SU-DHL-6 (cell line): Measurements from ENCODE around the gene ZBTB38.

Experiments used
- H2AFZ ChIP-seq: fragments of 200-600 bp; sonication (generic); 2 replicates; pipeline ENCODE4 v1.6.1; 2014; ENCODE audit warnings: low read depth, mild to moderate bottlenecking, moderate library complexity, mixed read lengths, antibody characterized with exemption, low read length; ENCODE audit not compliant: severe bottlenecking
- H3F3A ChIP-seq: fragments of 200-600 bp; shearing (Covaris generic); 2 replicates; pipeline ENCODE4 v1.6.0; 2016; ENCODE audit warnings: antibody characterized with exemption, mild to moderate bottlenecking; ENCODE audit not compliant: insufficient read depth
- H3K27ac ChIP-seq: fragments of 200-600 bp; sonication (generic); 2 replicates; pipeline ENCODE4 v1.5.1; 2016; ENCODE audit warnings: low read depth, mild to moderate bottlenecking, low read length, moderate library complexity, mixed read lengths
- H3K27me3 ChIP-seq: fragments of 200-600 bp; sonication (generic), shearing (Covaris generic); 2 replicates; pipeline ENCODE4 v1.6.0; 2014; ENCODE audit warnings: mild to moderate bottlenecking, low read length
- H3K36me3 ChIP-seq: fragments of 200-600 bp; sonication (generic); 2 replicates; pipeline ENCODE4 v1.6.1; 2014; ENCODE audit warnings: mild to moderate bottlenecking, low read length, mixed read lengths
- H3K4me2 ChIP-seq: fragments of 300-600, 200-600 bp; shearing (Covaris generic), sonication (generic); 2 replicates; pipeline ENCODE4 v1.6.0; 2014; ENCODE audit warnings: low read length, low read depth, mild to moderate bottlenecking; ENCODE audit not compliant: poor library complexity, severe bottlenecking
- H3K4me3 ChIP-seq: fragments of 200-600 bp; sonication (generic); 2 replicates; pipeline ENCODE4 v1.5.1; 2014; ENCODE audit warnings: antibody characterized with exemption, low read length, mild to moderate bottlenecking, mixed read lengths; ENCODE audit not compliant: insufficient read depth, poor library complexity, severe bottlenecking
- H3K79me2 ChIP-seq: fragments of 200-600 bp; sonication (generic); 2 replicates; pipeline ENCODE4 v1.6.1; 2014; ENCODE audit warnings: mild to moderate bottlenecking, low read length, moderate library complexity; ENCODE audit not compliant: insufficient read depth
- H3K9ac ChIP-seq: fragments of 200-600 bp; sonication (generic); 2 replicates; pipeline ENCODE4 v1.7.0; 2014; ENCODE audit warnings: mild to moderate bottlenecking, low read length
- H3K9me2 ChIP-seq: fragments of 200-600 bp; sonication (generic); replicated peaks from 2 replicates; pipeline ENCODE4 v1.6.1; 2014; ENCODE audit warnings: low read length; ENCODE audit not compliant: insufficient read depth
- H3K9me3 ChIP-seq: fragments of 200-600 bp; sonication (generic); 2 replicates; pipeline ENCODE4 v1.6.1; 2014; ENCODE audit warnings: low read length, mixed read lengths; ENCODE audit not compliant: insufficient read depth
- H4K20me1 ChIP-seq: fragments of 200-600 bp; sonication (generic); 2 replicates; pipeline ENCODE4 v1.6.1; 2014; ENCODE audit warnings: low read depth, mild to moderate bottlenecking, antibody characterized with exemption, low read length, moderate library complexity, mixed read lengths
- CTCF ChIP-seq: fragments of 200-600 bp; sonication (generic); IDR thresholded peaks from one replicate; pipeline ENCODE4 v1.5.1; 2017; ENCODE audit warnings: antibody characterized with exemption, mild to moderate bottlenecking, low read length, moderate library complexity; ENCODE audit not compliant: insufficient read depth, poor library complexity, severe bottlenecking
- EZH2phosphoT487 ChIP-seq: fragments of 200-600 bp; sonication (generic), shearing (Covaris generic); conservative IDR thresholded peaks from 2 replicates; pipeline ENCODE4 v1.6.1; 2018; ENCODE audit warnings: mild to moderate bottlenecking, antibody characterized with exemption, low read length, moderate library complexity, mixed read lengths

Gene ZBTB38

DNA sequence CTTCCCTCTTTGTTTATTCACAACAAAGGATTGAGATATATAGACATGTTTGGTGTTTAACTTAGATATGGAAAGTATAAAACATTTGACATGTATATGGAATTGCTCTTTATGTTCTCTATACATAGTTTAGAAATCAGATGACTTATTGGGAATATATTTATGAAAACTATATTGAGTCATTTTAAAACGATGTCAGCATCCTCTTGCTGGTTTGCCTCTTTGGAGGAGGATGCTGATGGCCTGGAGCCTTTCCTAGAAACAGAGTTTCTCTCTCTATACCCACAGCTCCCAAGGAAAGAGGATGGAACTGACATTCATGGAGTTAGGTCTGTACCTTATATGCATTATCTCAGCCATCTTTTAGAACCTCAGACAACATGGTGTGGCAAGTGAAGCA is 40.3 kb downstream of the ZBTB38 start:
- Histone ChIP-seq H3K9me2 (no peaks in the 10 kb centered on the region), H3K27me3 (no peaks in the 10 kb centered on the region)

DNA sequence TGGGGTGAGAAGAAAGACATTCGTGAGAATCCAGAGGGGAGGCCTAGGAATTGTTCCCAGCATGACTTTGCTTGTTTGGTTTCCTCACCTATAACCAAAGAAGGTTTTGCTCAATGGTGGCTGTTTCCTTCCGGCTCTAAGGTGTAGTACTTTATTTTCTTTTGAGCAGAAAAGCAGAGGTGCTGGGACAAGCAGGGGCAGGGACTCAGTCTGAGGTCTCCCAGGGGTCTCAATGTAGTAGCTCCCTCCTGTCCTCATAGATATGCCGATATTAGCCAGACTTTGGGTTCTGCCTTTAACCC is 41.6 kb downstream of the ZBTB38 start:
- Histone ChIP-seq H3K9me3 (no peaks in the 10 kb centered on the region), H3K4me3 (no peak overlapping the region), H3K36me3 (no peaks in the 10 kb centered on the region), H3K27me3 (no peaks in the 10 kb centered on the region), H3K4me2 (no peak overlapping the region), H3K27ac (no peak overlapping the region), H3K9ac (no peak overlapping the region), H4K20me1 (no peaks in the 10 kb centered on the region), H3K9me2 (no peaks in the 10 kb centered on the region), H3K79me2 (no peaks in the 10 kb centered on the region), H2AFZ (no peak overlapping the region), H3F3A (no peaks in the 10 kb centered on the region)
- TF ChIP-seq CTCF (no peak), EZH2phosphoT487 (no peak)

More for the DNA sequence above, 40.3 kb downstream of the ZBTB38 start:
- no peaks in the 10 kb centered on the region for H3K36me3 ChIP-seq
- H3K79me2 ChIP-seq: no peaks in the 10 kb centered on the region
- no peaks in the 10 kb centered on the region for H3F3A ChIP-seq
- H2AFZ ChIP-seq: no peak overlapping the region
- H3K9me3 ChIP-seq: no peaks in the 10 kb centered on the region
- H4K20me1 ChIP-seq: no peaks in the 10 kb centered on the region
- no peak overlapping the region for H3K4me2 ChIP-seq
- no peak for TF ChIP-seq EZH2phosphoT487
- TF ChIP-seq CTCF: no peak
- no peak overlapping the region for H3K27ac ChIP-seq
- H3K9ac ChIP-seq: no peak overlapping the region
- no peak overlapping the region for H3K4me3 ChIP-seq

DNA sequence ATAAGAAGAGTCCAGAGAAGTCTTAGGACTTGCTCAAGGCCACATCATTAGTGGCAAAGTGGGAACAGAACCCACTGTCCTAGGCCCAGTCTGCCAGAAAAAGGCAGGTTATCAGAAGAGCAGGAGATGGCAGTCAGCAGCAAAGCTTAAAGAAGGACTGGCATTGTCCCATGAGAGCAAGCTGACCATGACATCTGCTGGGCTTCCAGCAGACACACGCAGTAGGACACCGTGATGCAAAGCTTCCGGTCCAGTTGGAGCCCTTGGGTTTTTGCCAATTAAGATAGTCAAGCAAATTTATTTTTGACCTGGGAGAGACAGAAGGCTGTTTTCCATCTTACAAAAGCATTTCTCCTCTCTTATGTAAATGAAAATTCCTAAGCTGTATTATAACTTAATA is 42.1 kb downstream of the ZBTB38 start:
- Histone ChIP-seq H3F3A (no peaks in the 10 kb centered on the region), H3K79me2 (no peaks in the 10 kb centered on the region), H3K9me3 (no peaks in the 10 kb centered on the region), H3K27me3 (no peaks in the 10 kb centered on the region), H3K9me2 (no peaks in the 10 kb centered on the region), H4K20me1 (no peaks in the 10 kb centered on the region), H3K9ac (no peak overlapping the region), H3K27ac (no peak overlapping the region), H3K4me3 (no peak overlapping the region), H2AFZ (no peak overlapping the region), H3K36me3 (no peaks in the 10 kb centered on the region), H3K4me2 (no peak overlapping the region)
- TF ChIP-seq CTCF (no peak), EZH2phosphoT487 (no peak)

DNA sequence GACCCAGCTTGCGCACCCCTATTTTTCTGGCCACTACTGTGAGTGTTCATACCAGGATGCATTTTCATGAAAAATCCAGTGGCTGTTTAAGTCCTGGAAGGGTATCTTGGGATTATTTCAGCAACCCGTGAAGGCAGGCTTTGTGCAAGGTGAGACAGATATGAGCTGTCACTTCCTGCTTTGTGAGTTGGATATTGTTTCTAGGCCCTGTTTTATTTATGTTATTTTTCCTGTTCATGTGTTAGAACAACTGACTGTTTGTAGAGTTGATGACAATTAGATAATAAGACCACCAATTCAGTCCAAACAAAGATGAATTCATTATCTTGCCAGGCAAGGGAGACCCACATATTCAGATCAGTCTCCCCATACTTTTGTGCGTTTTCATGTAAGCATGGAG is 42.5 kb downstream of the ZBTB38 start:
- H3K27me3 ChIP-seq: no peaks in the 10 kb centered on the region
- no peaks in the 10 kb centered on the region for H3F3A ChIP-seq
- H3K4me2 ChIP-seq: no peak overlapping the region
- no peak overlapping the region for H3K9ac ChIP-seq
- H3K27ac ChIP-seq: no peak overlapping the region
- no peaks in the 10 kb centered on the region for H4K20me1 ChIP-seq
- TF ChIP-seq EZH2phosphoT487 (no peak), CTCF (no peak)
- no peaks in the 10 kb centered on the region for H3K79me2 ChIP-seq
- no peak overlapping the region for H3K4me3 ChIP-seq
- H2AFZ ChIP-seq: no peak overlapping the region
- H3K9me3 ChIP-seq: no peaks in the 10 kb centered on the region
- no peaks in the 10 kb centered on the region for H3K36me3 ChIP-seq
- no peaks in the 10 kb centered on the region for H3K9me2 ChIP-seq
